T47D (cell line): ENCODE measurements around the gene MRPS2.

Experiments
- DNase-seq, 2 experiments: peaks; one replicate each; pipeline versions ENCODE4 v3.0.0 to v3.0.0-alpha.2; 2011 to 2012; ENCODE audit warnings: low read depth in 1 of 2, low spot score in 1 of 2
- JUND ChIP-seq: IDR thresholded peaks from 2 replicates; pipeline ENCODE4 v1.6.1; 2012; ENCODE audit warnings: low read depth
- in situ Hi-C: cut with HindIII; loops from 2 replicates; pipeline ENCODE4 v1.10.0; 2016; ENCODE audit warnings: low sequenced_read_pairs, low pct_unique_long_range_greater_than_20kb

MRPS2 gene

DNA sequence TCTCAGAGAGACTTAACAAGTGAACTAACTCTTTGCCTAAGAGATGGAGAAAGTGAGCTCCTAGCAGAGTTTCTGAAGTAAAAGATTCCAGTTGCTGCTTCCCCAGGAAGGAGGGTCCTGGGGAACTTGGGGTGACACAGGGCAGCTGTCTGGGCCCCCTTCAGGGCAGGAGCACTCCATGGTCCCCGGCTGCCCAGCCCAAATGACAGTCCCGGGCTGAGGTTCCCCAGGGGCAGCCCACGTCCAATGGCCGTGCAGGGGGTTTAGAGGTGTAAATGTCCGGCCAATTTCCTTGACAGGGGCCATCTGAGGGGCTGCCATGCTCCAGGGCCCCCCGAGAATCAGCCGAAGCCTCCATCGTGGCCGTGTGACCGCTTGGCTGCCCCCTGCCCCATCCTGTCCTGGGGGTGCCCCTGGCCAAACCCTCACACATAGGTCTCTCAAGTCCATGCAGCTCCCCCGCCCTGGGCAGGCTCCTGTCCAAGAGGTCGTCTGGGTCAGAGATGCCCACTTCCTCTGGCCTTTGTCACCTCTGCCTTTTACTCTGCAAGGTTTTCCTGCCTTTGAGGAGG, 26.4 kb upstream of the MRPS2 start:
- no peak for DNase-seq
- in situ Hi-C loops, result no loop called here
- no peak for TF ChIP-seq JUND

DNA sequence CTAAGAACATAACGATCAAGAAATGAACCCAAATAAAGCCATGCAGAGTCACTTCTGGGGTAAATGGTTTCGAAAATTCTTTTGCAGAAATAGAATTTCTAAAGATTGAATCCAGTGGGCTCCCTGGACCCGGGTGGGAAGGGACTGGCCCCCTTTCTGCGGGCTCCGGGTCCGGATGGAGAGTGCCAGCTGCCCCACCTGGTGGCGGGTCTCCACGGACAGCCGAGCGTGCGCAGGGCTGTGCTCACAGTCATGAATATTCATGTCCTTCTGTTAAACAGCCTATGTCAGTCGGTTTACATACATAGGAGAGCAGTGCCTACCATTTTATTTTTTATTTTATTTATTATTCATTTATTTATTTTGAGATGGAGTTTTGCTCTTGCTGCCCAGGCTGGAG, 25.6 kb upstream of the MRPS2 start:
- in situ Hi-C loops, result no loop called here
- no peak for TF ChIP-seq JUND
- DNase-seq, result peak; percentile 62 to 67

DNA sequence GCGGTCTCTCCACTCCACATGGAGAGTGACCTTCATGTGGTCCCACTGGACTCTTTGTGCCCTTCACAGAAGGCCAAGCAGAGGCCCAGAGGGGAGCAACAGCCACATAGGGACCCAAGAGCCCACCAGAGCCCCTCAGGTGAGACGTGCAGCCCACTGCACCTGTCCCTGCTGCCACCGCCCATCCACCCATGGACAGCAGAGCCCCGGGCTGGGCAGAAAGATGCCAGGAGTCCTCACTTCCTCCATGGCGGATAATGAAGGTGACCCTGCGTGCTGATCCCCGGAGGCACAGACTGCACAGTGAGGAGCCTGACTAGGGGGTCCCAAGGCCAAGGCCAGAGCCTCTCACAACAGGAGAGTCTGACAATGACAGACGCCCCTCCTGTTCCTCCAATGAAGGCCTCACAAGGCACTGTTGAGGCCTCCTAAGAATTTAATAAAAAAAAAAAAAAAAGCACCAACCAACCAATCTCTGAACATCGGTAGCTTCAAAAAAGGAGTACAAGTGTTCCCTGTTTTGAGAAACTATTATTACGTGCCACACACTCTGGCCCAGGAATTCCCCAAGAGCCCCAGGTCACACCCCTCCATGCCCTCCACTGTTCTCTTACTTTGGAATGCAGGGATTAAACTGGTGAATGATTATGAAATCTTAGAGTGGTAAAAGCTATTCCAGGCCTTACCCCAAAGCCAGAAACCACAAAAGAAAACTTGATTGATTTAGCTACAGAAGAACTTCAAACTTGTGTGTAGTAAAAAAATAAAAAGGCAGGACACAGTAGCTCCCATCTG, 23.7 kb upstream of the MRPS2 start:
- no peak for TF ChIP-seq JUND
- DNase-seq, result no peak
- in situ Hi-C loops, result no loop called here

DNA sequence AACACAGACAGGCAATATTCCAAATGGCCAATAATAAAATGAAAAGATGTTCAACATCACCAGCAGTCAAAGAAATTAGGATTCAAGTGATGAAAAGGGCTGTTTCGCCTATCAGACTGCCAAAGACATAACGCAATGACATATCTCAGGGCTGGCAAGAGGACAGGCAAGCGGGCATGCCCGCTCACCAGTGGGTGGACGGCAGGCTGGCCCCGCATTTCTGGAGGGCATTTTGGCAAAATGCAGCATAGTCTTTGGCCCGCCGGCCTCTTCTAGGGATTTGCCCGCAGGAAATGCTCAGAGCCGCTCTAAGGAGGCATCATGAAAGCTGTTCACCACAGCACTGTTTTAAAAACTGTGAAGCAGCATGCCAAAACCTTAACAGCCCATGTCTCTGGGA, 22.3 kb upstream of the MRPS2 start:
- no peak for TF ChIP-seq JUND
- in situ Hi-C loops, result no loop called here
- no peak for DNase-seq

DNA sequence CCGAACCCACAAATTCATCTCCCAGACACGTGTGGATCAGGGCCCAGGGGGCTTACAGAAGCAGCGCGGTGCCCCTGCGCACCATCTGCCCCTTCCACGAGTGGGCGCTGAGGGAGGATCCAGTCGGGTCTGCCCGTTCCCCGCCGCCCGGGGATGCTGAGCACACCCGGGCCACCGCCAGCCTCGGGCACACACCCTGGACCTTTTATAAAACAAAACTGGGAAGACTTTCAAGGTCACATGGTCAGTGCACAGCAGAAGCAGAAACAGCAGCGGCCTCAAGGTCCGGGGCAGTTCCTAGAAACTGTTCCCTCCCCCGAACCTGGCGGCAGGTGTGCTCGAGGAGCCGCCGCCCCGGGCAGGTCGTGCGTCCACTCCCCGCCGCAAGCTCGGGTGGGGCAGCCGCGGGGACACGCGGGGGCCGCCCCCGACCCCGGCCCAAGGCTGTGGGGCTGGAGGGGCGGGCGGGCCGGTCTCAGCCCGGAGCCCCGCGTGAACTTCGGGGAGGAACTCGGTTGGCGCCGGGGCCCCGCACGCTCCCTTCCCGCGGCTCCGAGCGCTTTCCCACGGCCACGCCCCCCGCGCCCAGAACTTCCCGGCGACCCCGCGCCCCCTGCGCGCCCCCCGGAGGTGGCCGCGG, 21.5 kb upstream of the MRPS2 start:
- peak; percentile 65 to 81 for DNase-seq
- in situ Hi-C loops, result no loop called here
- no peak for TF ChIP-seq JUND

DNA sequence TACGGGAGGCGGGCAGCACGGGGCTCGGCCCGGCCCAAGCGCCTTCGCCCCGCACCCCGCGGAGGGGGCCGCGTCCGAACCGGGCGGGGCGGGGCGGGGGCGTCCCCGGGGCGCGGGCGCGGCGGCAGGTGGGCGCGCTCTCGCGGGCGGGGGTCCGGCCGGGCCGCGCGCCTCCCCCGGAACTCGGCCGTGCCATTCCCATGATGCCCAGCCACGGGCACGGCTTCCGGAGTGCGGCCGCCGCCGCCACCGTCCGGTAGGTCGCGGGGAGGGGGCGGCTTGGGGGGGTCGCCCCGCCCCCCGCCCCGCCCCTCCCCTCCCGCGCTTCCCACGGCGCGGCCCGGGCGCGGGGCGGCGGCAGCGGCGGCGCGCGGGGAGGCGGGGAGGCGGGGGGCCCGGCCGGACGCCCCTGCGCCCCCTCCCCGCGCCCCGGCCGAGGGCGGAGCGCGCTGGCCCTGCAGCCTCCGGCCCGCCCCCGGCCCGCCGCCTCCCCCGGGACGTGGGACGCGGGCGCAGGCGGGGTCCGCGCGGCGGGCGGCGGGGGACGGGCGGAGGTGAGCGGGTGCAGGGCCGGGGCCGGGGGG, 20.9 kb upstream of the MRPS2 start, which contains the start of gene PPP1R26:
TSS of gene PPP1R26 (plus strand) at position 314 of the 584 bp plus-strand sequence. CDS start 4,729 bp downstream, outside the sequence.
- peak; percentile 42 to 47 for DNase-seq
- in situ Hi-C loops, result no loop called here

DNA sequence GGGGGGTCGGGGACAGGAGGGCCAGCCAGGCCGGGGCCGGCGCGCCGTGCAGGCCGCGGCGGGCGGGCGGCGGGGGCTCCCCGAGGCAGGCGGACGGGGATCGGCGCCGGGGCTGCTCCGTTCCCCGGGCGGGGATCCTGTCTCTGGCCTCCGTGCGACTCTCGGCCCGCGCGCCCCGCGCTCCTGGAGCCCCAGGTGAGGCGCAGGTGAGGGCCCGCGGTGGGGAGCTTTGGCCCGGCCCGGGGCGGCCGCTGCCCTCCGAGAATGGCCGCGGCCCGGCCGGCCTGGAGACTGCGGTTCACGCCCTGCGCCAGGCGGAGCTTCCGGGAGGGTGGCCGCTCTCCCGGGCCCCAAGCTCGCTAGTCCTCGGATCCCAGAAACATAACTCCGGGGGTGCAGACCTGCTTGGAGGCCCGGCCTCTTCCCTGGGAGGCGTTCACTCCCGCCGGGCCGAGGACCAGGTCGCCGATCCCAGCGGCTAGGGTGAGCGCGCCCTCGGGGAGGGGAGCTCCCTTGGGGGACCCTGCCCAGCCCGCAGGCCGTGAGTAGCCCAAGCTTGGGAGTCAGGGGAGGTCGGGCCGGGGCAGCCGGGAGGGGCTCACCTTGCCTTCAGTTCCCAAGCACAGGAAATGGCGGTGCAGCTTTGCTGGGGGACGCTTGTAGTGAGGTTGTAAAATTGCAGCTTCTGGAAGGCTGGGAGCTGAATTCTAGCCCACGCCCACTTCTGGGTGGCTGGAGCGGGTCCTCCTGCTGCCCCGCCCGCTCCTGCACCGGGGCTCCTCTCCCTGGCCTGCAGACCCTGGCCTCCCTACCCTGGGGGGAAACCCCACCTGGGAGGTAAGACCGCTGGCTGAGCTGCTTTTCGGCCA, 20.2 kb upstream of the MRPS2 start:
- no peak for TF ChIP-seq JUND
- in situ Hi-C loops, result no loop called here
- DNase-seq, result peak; percentile 58 to 64

More for the DNA sequence above, 20.9 kb upstream of the MRPS2 start, which contains the start of gene PPP1R26:
- no peak for TF ChIP-seq JUND

DNA sequence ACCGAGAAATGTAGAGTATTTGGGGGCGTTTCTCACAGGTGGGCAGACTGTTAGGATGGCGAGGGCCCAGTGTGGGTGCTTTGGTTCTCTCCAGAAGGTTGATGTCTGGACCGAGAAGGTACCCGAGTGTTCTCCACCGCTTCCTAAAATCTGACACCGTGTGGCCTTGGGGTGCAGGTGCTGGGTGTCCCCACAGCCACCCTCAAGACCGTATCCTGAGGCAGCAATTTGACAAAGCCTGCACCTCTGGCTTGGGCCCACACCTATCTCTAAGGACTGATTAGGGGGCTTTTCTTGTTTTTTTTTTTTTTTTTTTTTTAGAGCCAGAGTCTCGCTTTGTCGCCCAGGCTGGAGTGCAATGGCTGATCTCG, 19.6 kb upstream of the MRPS2 start:
- in situ Hi-C loops, result no loop called here

DNA sequence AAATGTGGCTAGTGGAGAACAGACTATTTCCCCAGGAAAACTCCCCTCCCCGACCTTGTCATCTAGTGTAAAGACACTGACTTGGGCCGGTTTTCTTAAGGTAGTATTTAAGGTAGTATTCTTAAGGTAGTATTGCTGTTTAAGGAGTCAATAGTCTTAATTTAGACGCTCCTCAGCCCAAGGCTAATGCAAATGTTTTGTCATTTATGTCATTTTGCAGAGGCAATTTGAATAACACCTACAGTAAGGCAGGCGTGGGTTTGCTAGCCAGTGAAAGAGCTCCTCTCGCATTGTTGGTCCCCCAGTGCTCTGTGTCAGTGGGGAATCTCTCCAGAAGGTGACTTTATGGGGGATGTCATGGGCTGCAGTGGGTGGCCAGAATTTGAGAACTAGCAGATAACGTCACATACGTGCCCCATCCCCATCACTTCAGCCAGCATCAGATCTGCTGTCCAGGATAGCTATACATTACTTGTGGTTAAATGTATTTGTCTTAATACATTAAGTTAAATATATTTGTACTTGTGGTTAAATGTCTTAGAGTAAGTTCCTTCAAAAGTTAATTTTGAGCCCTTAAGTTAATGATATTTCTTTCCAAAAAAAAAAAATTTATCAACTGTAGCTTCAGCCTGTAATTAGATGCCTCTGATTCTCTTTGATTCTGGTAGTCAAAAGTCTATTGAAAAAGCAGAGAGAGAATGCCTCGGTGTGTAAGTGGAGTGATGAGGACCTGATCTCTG, 18.3 kb upstream of the MRPS2 start:
- TF ChIP-seq JUND, result no peak
- in situ Hi-C loops, result no loop called here
- no peak for DNase-seq

More for the DNA sequence above, 19.6 kb upstream of the MRPS2 start:
- TF ChIP-seq JUND, result no peak
- no peak for DNase-seq

DNA sequence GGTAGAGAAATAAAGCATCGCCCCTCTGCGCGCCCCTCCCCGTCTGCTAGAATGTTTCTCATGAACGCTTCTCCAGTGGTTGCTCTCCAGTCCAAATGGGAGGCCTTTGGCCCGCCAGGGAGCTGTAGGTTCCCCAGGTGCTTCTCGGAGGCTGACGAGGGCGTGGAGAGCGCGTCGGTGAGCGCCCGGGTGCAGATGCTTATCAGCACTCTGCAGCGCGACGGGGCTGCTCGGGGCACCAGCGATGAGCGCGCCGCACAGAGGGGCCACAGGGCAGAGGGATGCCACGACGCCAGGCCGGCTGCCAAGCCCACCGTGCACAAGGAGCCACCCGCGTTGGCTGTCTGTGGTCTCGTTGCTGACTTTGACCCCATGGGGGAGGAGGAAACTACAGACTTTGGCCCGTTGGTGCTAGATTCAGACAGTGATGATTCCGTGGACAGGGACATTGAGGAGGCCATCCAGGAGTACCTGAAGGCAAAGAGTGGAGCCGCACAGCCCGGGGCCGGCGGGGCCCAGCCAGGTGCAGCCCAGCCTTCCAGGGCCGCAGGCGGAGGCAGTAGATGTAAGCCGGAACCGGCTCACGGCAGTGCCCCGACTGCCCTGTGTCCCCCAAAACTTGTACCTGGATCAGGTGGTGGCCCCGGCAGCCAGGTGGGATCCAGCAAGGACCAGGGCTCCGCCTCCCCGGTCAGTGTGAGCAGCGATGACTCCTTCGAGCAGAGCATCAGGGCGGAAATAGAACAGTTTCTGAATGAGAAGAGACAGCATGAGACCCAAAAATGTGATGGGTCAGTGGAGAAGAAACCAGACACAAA, 15.8 kb upstream of the MRPS2 start:
- DNase-seq, result no peak
- in situ Hi-C loops, result no loop called here
- TF ChIP-seq JUND, result no peak

DNA sequence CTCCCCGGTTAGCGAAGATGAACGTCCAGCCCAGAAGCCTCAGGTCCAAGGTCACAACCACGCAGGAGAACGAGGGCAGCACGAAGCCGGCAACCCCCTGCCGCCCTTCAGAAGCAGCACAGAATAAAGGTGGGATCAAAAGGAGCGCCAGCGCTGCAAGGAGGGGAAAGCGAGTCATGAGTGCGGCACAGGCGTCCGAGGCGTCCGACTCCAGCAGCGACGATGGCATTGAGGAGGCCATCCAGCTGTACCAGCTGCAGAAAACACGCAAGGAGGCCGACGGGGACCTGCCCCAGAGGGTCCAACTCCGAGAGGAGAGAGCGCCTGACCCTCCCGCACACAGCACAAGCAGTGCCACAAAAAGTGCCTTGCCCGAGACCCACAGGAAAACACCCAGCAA, 15.1 kb upstream of the MRPS2 start:
- TF ChIP-seq JUND, result no peak
- in situ Hi-C loops, result no loop called here
- no peak for DNase-seq
